K562 (cell line): Measurements from ENCODE around the gene NRN1L. TPM values are rescaled to one million over a fixed set of nuclear protein-coding genes. Genes with fewer than 3 reads are reported as not detected.
A peak's percentile ranks its signal among the peaks of the same experiment; 100 is the strongest.

Experiments used
- ADNP ChIP-seq: fragments of 200-800 bp; sonication (Bioruptor generic); IDR thresholded peaks from 2 replicates; pipeline ENCODE4 v1.6.1; 2016; ENCODE audit warnings: missing genetic modification characterization, missing compliant biosample characterization
- BRD4 ChIP-seq: fragments of 200-600 bp; sonication (generic); IDR thresholded peaks from 2 replicates; pipeline ENCODE4 v1.6.1; 2017; ENCODE audit warnings: inconsistent platforms
- CBX2 ChIP-seq: fragments of 200-600 bp; sonication (generic); IDR thresholded peaks from one replicate; pipeline ENCODE4 v1.6.1; 2012; ENCODE audit warnings: mild to moderate bottlenecking, low read length, inconsistent platforms; ENCODE audit not compliant: insufficient read depth, poor library complexity, severe bottlenecking
- CEBPG ChIP-seq, 3 experiments: fragments of 200-800 bp in 1 of 3; sonication (Bioruptor generic) in 1 of 3; sonication (generic) in 1 of 3; formaldehyde crosslinking in 1 of 3; IDR thresholded peaks in 2 of 3; conservative IDR thresholded peaks in 1 of 3; 2 replicates each; pipeline versions ENCODE4 v1.6.1 to v1.8.0; 2016 to 2022; ENCODE audit warnings: missing compliant biosample characterization in 2 of 3, missing genetic modification characterization in 2 of 3, mild to moderate bottlenecking in 1 of 3, missing genetic modification reagents in 1 of 3
- ESRRA ChIP-seq: fragments of 450-650 bp; IDR thresholded peaks from 2 replicates; pipeline ENCODE4 v1.6.1; 2014; ENCODE audit warnings: low read depth, mild to moderate bottlenecking, moderate library complexity, borderline replicate concordance
- MAFK ChIP-seq: IDR thresholded peaks from 2 replicates; pipeline ENCODE4 v1.6.1; 2011; ENCODE audit warnings: low read length, improper control_type of control experiment
- NCOA6 ChIP-seq: fragments of 450-650 bp; IDR thresholded peaks from 2 replicates; pipeline ENCODE4 v1.6.1; 2017; ENCODE audit warnings: mild to moderate bottlenecking
- POLR2B ChIP-seq: fragments of 450-650 bp; IDR thresholded peaks from 2 replicates; pipeline ENCODE4 v1.6.1; 2018; ENCODE audit warnings: low read depth; ENCODE audit not compliant: partially characterized antibody
- POU5F1 ChIP-seq: fragments of 150-350 bp; IDR thresholded peaks from 2 replicates; pipeline ENCODE4 v1.6.1; 2014; ENCODE audit warnings: borderline replicate concordance, low read length, low read depth, mild to moderate bottlenecking; ENCODE audit not compliant: partially characterized antibody
- PPARD ChIP-seq: fragments of 250-450 bp; sonication (Bioruptor Pico); IDR thresholded peaks from 2 replicates; pipeline ENCODE4 v1.8.0; 2022; ENCODE audit warnings: inconsistent platforms, mild to moderate bottlenecking, moderate library complexity
- RCOR1 ChIP-seq, 2 experiments: IDR thresholded peaks; 2 replicates each; pipeline ENCODE4 v1.6.1; 2012; ENCODE audit warnings: low read depth in 2 of 2, low read length in 2 of 2, borderline replicate concordance in 1 of 2, improper control_type of control experiment in 1 of 2
- SMC3 ChIP-seq: conservative IDR thresholded peaks from 2 replicates; pipeline ENCODE4 v1.6.1; 2011; ENCODE audit warnings: low read depth, low read length, improper control_type of control experiment; ENCODE audit not compliant: insufficient read depth
- XRCC4 ChIP-seq: IDR thresholded peaks from one replicate; pipeline ENCODE4 v1.6.1; 2011; ENCODE audit not compliant: insufficient read depth, insufficient read length; ENCODE audit errors: extremely low read depth
- ZNF212 ChIP-seq: fragments of 450-650 bp; formaldehyde crosslinking; IDR thresholded peaks from 2 replicates; pipeline ENCODE4 v1.4.0; 2020; ENCODE audit warnings: mild to moderate bottlenecking
- ZNF280B ChIP-seq: fragments of 250-450 bp; sonication (Bioruptor Pico); IDR thresholded peaks from 2 replicates; pipeline ENCODE4 v1.5.1; 2021; ENCODE audit warnings: mild to moderate bottlenecking
- ZNF75A ChIP-seq: fragments of 450-650 bp; formaldehyde crosslinking; IDR thresholded peaks from 2 replicates; pipeline ENCODE4 v1.4.0; 2020; ENCODE audit warnings: mild to moderate bottlenecking
- ZNF778 ChIP-seq: fragments of 450-650 bp; formaldehyde crosslinking; IDR thresholded peaks from 2 replicates; pipeline ENCODE4 v1.4.0; 2020; ENCODE audit warnings: mild to moderate bottlenecking, moderate library complexity
- polyA plus RNA-seq, 8 experiments: library from polyadenylated mRNA; depleted of rRNA in 4 of 8; stranded (reverse) in 5 of 8; unstranded in 3 of 8; fragments of >200 nt; fragmentation: Nextera tagmentation in 2 of 8; fragmentation: Illumina TruSeq in 1 of 8; extraction: Ambion mirVana in 2 of 8; extraction: Trizol in 1 of 8; gene quantifications; 2 replicates each; pipeline versions ENCODE4 v1.2.1 to v1.2.3, GENCODE V29; 2011 to 2014; ENCODE audit warnings: inconsistent platforms in 1 of 8, missing spikeins in 1 of 8
- total RNA-seq, 7 experiments: library from RNA; depleted of rRNA in 6 of 7; stranded (reverse); fragments of >200 nt in 6 of 7; fragmentation: Illumina TruSeq in 2 of 7; extraction: Trizol in 2 of 7; gene quantifications; 2 replicates each; pipeline versions ENCODE4 v1.2.1 to v1.2.3, GENCODE V29; 2011 to 2021; ENCODE audit warnings: low replicate concordance in 1 of 7
- TF ChIP-seq, protein P1 (sequence below): sonication (generic); formaldehyde crosslinking; IDR thresholded peaks from 2 replicates; pipeline ENCODE4 v1.9.0; 2022; ENCODE audit warnings: mild to moderate bottlenecking, missing genetic modification reagents

The NRN1L gene
- total and polyA plus RNA-seq, 9 of the 15 experiments (the other 6 are each of a cell fraction or from before 2014, with no cell fraction given): 0.22 to 0.86 (median 0.61) TPM; not detected in 5

DNA sequence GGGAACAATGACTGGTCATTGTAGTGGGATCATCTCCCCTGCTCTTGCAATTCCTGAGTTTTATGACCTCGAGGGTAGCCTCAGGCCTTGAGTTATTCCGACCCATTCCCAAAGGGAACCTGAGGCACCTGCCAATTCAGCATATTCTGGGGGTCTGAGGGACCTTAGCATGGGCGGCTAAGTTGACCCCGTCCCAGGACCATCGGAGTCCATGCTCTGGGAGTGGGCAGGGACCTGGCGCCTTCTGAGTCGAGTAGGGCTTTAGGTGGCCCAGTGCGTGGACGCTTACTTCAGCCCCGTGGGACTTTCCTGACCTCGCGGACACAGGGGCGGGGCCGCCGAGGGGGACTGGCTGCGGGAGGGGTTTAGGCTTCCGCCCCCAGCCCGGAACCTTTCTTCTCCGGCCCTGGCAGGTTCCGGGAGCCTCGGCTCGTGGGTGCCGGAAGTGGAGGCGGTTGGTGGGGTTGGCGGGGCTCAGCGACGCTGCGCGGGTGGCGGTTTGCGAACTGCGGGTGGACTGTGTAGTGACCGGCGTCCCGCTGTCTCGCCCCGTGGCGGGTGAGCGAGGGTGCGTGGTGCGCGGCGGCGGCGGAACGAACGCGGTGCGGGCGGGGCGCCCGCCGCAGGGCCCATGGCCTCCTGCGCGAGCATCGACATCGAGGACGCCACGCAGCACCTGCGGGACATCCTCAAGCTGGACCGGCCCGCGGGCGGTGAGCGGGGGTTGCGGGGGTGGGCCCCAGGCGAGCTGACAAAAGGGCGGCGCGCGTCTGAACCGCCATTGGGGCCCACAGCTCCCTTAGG, 11.9 kb upstream of the NRN1L start, which contains the start of gene EDC4 (continued):
- TF ChIP-seq ZNF280B (CRISPR knock-in tag) (no peak), ESRRA (peak; percentile 84; the same call in 1 of the 2 replicates), ZNF75A (CRISPR knock-in tag) (0 out of 2 replicates have a peak, but pooled peaks have one; percentile 16), CEBPG (CRISPR knock-in tag; IDR thresholded peaks at IDR 0.05) (peak; percentile 41; the same call in 1 of the 2 replicates), CEBPG (tag; conservative IDR thresholded peaks at IDR 0.05 in 1 of 2, IDR thresholded peaks at IDR 0.05 in 1 of 2) (no peak), CBX2 (no peak), BRD4 (no peak), NCOA6 (no peak), ZNF778 (no peak), PPARD (CRISPR knock-in tag) (no peak), MAFK (peak; percentile 26), ZNF212 (CRISPR knock-in tag) (peak; percentile 47; the same call in 1 of the 2 replicates), RCOR1 (IDR thresholded peaks at IDR 0.05; ENCODE audit: borderline replicate concordance in 1 of 2, low read depth in 2 of 2, low read length in 2 of 2) (peak in 1 of 2 experiments; percentile 49; a peak in 1 of 4 replicates), ADNP (tag) (no peak), XRCC4 (no peak), POLR2B (peak; percentile 51), POU5F1 (no peak), SMC3 (0 out of 2 replicates have a peak, but pooled peaks have one; percentile 41)
- TF ChIP-seq, protein P1, sequence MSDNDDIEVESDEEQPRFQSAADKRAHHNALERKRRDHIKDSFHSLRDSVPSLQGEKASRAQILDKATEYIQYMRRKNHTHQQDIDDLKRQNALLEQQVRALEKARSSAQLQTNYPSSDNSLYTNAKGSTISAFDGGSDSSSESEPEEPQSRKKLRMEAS: peak; percentile 79
- TF ChIP-seq, all 486 proteins: peak for 190
